ENCODE results near the gene LYZL2. TPM values are rescaled to one million over a fixed set of nuclear protein-coding genes. Genes with fewer than 3 reads are reported as not detected.
A peak's percentile ranks its signal among the peaks of the same experiment; 100 is the strongest.

The LYZL2 gene
- total RNA-seq, 2 donors from 2014 or later: not detected

DNA sequence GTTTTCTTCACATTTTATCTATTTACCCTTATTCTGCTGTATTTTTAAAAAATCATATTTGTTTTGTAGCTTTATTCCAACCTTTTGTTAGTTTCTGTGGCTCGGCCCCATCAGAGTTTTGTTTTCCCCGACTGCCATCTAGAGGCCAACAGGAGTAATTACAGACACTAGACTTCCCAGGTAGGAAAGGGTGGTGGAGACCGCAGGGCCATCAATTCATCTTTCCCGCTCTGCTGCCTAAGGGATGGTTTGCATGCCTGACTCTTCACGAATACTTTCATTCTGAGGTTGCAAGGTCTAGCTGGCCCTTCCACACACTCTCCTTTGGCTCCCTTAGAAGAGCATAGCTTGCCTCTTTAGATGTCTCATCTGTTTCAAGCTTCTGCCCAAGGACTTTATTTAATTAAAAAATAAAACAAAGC, 38.3 kb downstream of the LYZL2 start:
- H3K27me3 ChIP-seq: no peaks in the 10 kb centered on the region
- ATAC-seq (peak; percentile 68), DNase-seq (peak; percentile 25 to 46 (median 39))
- H3K4me1 ChIP-seq: no peaks in the 10 kb centered on the region
- H3K4me3 ChIP-seq: no peak overlapping the region
- no peaks in the 10 kb centered on the region for H3K9me3 ChIP-seq
- intact Hi-C loops (cut with DNase I): loop anchor here (10.0 kb wide), 1 partner anchor 186 kb away; no protein-coding TSS in a partner anchor
- 0 to 4% methylated on average over 5 of the region's 5 CpGs for WGBS, 2 donors
- H3K27ac ChIP-seq: no peak overlapping the region
- TF ChIP-seq POLR2A (IDR thresholded peaks at IDR 0.05): no peak
- TF ChIP-seq, protein P1, sequence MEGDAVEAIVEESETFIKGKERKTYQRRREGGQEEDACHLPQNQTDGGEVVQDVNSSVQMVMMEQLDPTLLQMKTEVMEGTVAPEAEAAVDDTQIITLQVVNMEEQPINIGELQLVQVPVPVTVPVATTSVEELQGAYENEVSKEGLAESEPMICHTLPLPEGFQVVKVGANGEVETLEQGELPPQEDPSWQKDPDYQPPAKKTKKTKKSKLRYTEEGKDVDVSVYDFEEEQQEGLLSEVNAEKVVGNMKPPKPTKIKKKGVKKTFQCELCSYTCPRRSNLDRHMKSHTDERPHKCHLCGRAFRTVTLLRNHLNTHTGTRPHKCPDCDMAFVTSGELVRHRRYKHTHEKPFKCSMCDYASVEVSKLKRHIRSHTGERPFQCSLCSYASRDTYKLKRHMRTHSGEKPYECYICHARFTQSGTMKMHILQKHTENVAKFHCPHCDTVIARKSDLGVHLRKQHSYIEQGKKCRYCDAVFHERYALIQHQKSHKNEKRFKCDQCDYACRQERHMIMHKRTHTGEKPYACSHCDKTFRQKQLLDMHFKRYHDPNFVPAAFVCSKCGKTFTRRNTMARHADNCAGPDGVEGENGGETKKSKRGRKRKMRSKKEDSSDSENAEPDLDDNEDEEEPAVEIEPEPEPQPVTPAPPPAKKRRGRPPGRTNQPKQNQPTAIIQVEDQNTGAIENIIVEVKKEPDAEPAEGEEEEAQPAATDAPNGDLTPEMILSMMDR (IDR thresholded peaks at IDR 0.05): peak; percentile 42 to 82 (median 76)
- no peaks in the 10 kb centered on the region for H3K36me3 ChIP-seq (replicated peaks in 1 of 2; ENCODE audit: insufficient read depth in 1 of 2, low read depth in 2 of 2)

DNA sequence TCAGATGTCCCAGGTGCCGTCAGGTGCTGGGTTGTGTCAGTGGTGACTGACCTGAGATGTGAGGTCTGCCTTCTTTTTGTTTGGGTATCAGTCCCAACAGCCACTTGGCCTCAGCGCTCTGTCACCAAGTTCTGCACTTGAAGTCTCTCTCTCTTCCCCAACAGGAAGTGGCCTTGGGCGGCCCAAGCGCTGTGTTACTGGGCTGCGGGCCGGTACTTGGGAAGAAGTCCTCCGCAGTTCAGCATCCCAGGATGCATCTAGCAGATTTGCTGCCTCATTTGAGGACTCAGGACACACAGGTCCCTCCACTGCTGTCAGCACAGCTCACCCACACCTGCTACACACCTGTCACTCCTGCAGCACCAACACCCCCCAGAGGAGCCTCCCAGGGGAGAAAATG, 40.1 kb downstream of the LYZL2 start:
- WGBS, 2 donors: 60 to 98% methylated on average over 3 to 7 of the region's 7 CpGs
- no peak for DNase-seq
- Histone ChIP-seq H3K9me3 (no peaks in the 10 kb centered on the region), H3K4me3 (no peak overlapping the region), H3K27ac (no peak overlapping the region), H3K4me1 (no peaks in the 10 kb centered on the region), H3K36me3 (replicated peaks in 1 of 2; ENCODE audit: insufficient read depth in 1 of 2, low read depth in 2 of 2) (no peaks in the 10 kb centered on the region), H3K27me3 (no peaks in the 10 kb centered on the region)
- TF ChIP-seq, protein P1 (IDR thresholded peaks at IDR 0.05): no peak
- TF ChIP-seq POLR2A (IDR thresholded peaks at IDR 0.05): no peak
- intact Hi-C loops (cut with DNase I): no loop called here
- no peak for ATAC-seq

DNA sequence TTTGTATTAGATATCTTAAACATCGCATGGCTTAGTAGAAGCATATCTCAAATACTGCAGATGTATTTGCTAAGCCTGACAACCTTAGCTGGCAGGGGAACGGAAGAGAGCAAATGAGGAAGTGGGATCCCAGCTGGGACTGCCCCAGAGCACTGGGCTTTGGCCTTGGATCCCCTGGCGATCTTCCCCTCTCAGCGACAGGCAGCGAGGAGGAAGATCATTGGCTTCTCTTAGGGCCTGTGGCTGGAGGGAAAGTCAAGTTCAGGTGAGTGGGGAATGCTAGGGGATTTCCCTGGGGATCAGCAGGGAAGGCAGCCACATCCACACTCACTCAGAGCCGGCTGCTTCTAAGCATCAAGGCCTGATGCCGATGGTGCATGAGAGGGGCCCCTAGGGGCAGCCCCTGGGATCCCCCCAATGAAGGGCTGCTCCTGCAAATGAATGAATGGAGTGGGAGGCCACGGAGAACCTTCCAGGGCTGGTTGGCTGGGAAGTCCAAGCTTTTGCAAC, 42.0 kb downstream of the LYZL2 start:
- 27 to 37% methylated on average over 8 of the region's 8 CpGs for WGBS, 2 donors
- peak overlapping the region in 3 of 4 donors; percentile 34 to 64 (median 44) for H3K27ac ChIP-seq
- no peaks in the 10 kb centered on the region for H3K27me3 ChIP-seq
- peaks cover 10% of the 10 kb centered on the region for H3K4me1 ChIP-seq
- ATAC-seq (peak; percentile 51), DNase-seq (peak; percentile 31 to 78 (median 32))
- no peaks in the 10 kb centered on the region for H3K36me3 ChIP-seq (replicated peaks in 1 of 2; ENCODE audit: insufficient read depth in 1 of 2, low read depth in 2 of 2)
- H3K4me3 ChIP-seq: no peak overlapping the region
- intact Hi-C loops (cut with DNase I): no loop called here
- H3K9me3 ChIP-seq: no peaks in the 10 kb centered on the region
- TF ChIP-seq POLR2A (IDR thresholded peaks at IDR 0.05): no peak
- TF ChIP-seq, protein P1 (IDR thresholded peaks at IDR 0.05): no peak

DNA sequence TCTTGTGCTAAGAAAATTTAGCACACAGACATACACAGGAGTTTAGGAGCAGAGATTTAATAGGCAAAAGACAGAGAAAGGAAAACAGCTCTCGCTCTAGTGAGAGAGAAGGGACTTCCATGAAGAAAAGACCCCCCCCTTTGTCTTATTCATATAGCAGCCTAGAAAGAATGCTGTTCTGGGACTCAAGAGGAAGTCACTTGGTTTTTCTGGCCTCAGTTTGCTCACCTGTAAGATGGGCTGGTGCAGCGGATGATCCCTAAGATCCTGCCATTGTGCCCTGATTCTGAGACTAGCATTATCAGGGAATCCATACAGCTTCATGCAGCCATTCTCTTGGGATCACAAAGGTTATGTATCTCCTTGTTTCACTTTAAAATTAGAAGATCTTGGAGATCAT, 42.7 kb downstream of the LYZL2 start:
- ATAC-seq (no peak), DNase-seq (no peak)
- peaks cover 15% of the 10 kb centered on the region for H3K4me1 ChIP-seq
- no peaks in the 10 kb centered on the region for H3K27me3 ChIP-seq
- H3K4me3 ChIP-seq: no peak overlapping the region
- H3K36me3 ChIP-seq (replicated peaks in 1 of 2; ENCODE audit: insufficient read depth in 1 of 2, low read depth in 2 of 2): no peaks in the 10 kb centered on the region
- H3K9me3 ChIP-seq: no peaks in the 10 kb centered on the region
- 93 to 100% methylated on average over 2 of the region's 2 CpGs for WGBS, 2 donors
- TF ChIP-seq POLR2A (IDR thresholded peaks at IDR 0.05): no peak
- TF ChIP-seq, protein P1 (IDR thresholded peaks at IDR 0.05): no peak
- peak overlapping the region in 2 of 4 donors; percentile 44 to 64 for H3K27ac ChIP-seq
- intact Hi-C loops (cut with DNase I): no loop called here
